ENCODE results near the gene DSCAML1. TPM values are rescaled to one million over a fixed set of nuclear protein-coding genes. Genes with fewer than 3 reads are reported as not detected.

The DSCAML1 gene
- total RNA-seq, 1 donor from 2014 or later, result not detected

DNA sequence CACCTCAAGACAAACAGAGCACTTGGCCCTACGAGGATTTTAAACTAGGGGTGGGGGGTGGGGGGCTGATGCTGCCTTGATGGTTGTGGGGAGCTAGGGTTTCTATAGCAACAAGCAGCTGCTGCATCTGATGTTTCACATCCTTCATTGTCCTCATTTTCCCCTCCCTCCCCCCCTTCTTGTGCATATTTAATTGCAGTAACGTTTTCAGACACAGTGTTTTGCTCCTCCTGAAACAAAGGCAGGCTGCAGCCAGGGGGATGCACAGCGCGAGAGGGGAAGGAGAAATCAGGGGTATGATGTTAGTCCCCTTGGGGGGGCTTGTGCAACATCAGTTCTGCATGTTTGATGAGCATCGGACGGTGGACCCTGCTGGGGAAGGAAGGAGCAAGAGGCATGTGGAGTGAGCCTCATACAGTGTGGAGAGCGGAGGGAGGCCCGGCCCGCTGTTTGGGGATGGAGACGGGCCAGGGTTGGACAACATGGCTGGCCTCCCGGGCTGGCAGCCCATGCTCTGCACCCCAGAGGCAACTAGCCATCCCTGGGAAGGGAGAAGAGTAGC, 261.1 kb downstream of the DSCAML1 start:
- DNase-seq (ENCODE audit: extremely low read depth, low read depth, low spot score), result no peak

DNA sequence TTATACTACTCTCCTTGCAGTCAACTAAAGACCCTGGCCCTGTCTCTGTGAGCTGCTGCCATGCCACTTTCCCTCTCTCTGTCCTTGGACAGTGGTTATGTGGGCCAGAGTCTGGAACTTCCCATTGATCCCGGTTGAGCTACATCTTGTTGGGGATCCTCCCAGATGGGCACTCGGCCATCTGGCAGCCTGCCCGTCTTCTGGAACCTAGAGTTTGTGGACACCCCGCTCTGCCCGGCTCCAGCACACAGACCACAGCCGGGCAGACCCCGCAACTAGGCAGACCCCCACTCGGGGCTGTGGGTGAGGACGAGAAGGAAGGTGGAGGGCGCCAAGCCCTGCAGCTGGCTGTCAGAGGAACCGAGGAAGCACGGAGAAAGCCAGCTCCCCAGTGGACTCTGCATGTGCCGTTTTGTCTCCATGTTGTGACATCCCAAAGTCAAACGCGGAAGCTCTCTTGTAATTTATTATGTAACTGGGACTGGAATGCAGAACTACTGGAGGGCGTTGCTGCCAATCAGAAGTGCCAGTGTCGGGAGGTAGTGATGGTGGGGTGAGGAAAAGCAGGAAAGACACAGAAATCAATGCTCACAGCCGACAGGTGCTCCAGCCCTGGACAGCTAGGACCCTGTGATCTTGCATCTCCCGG, 261.7 kb downstream of the DSCAML1 start:
- DNase-seq (ENCODE audit: extremely low read depth, low read depth, low spot score), result no peak

- no peak for DNase-seq (ENCODE audit: extremely low read depth, low read depth, low spot score)
Measured at GRCh38 chr11:117532568-117532967, 264.4 kb downstream of the DSCAML1 start.

DNA sequence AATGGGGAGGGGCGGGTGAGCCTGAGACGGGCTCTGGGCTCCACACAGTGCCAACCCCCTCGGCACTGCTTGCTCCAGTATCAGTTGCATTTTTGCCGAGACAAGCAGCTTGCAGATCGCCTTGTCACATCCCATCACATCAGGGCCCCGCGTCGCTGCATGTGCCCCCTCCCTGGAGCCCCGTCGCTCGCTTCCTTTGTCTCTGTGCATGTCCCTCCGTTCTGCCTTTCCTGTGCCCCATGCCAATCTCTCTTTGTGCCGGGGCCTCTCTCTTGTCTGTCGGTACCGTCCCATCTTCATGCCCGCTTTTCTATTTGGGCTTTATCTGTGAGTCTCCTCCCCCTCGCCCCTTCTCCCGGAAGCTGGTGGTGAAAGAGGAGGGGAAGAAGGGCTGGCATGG, 267.2 kb downstream of the DSCAML1 start:
- no peak for DNase-seq (ENCODE audit: extremely low read depth, low read depth, low spot score)

DNA sequence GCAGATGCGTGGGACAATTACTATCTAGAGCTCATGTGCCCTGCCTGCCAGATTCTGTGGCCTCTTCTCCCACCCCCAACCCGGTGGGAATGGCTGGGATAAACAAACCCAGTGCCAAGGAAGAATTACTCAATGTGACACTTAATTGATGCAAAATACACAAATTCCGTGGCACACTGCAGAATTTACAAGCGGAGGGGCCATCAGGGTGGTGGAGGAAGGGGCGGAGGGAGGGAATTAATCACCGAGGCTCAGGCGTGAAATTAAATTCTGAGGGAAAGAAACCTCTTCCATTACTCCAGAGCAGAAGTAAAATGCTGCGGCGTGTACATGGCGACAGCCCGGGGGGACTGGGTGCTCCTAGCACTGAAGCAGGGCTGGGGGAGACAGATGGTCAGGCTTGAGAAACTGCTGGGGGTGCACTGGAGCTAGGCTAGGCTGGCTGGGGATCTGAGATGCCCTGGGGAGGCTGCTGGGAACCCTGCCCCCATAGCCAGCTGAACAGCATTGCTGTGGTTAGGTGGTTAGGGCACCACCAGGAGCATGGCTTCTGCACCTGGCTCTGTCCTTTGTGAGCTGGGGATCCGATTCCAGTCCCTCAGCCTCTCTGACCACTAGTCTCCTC, 268.8 kb downstream of the DSCAML1 start:
- DNase-seq (ENCODE audit: extremely low read depth, low read depth, low spot score), result no peak

DNA sequence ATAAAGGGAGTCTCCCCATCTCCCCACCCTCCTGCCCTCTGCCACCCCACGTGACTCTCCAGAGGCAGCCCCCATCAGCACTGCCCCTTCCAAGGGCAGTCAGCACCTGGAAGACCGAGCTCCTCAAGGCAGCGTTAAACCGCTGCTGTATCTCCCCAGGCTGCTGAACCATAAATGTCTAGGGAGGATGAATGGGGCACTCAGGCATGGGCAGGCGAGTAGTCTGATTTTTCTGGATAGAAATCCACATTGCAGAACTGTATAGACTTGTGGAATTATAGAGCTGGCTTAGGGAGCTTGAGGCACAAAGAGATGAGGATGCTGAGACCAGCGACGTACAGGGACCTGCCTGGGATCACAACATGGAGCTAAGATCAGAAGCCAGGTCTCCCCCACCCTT, 269.7 kb downstream of the DSCAML1 start:
- DNase-seq (ENCODE audit: extremely low read depth, low read depth, low spot score), result no peak

DNA sequence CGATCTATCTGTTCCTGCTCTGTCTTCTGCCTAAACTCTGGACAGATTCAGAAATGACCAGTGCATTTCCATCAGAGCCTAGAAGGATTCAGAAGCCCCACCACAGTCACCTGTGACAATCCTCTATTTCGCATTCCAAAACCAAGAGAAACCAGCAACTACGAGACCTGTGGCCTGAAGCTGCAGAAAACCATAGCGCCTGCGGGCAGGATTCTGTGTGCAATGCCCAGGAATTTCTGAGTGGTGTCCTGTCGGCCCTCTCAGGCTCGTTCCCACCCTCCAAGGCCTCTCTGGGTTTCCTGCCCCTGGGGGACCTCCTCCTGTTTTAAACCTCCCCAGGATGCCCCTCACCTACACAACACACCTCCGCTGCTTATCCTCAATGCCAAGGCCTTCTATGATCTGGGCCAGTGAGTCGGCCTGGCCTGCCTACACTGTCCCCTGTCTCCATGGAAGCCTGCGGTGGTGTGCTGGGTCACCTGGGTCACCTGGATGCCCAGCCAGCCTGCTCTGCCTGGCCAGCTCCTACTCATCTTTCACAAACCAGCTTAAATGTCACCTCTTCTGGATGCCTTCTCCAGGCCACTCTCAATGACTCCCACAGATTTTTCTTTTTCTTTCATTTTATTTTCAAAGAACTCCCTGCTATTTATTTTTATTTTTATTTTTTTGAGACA, 271.0 kb downstream of the DSCAML1 start:
- DNase-seq (ENCODE audit: extremely low read depth, low read depth, low spot score), result no peak

GRCh38 chr11:117524468-117525183, 272.4 kb downstream of the DSCAML1 start:
- DNase-seq (ENCODE audit: extremely low read depth, low read depth, low spot score), result no peak

GRCh38 chr11:117523680-117524079, 273.3 kb downstream of the DSCAML1 start:
- no peak for DNase-seq (ENCODE audit: extremely low read depth, low read depth, low spot score)

DNA sequence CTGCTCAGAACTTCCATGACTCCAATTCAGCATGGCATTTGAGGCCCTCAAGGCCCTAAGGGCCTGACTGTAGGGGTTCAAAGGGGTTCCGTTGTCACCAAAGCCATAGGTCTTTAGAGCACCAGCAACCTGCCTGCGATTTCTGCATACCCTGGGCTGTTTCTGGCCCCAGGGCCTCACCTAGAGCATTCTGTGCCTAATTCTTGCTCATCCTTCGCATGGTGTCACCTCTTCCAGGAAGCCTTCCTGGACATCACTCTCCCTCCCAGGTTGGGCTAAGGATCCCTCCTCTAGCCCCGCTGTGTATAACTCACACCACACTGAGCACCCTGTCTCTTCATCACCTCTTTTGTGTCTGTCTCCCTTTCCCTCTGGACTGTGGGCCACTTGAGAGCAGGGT, 275.0 kb downstream of the DSCAML1 start:
- no peak for DNase-seq (ENCODE audit: extremely low read depth, low read depth, low spot score)

GRCh38 chr11:117520966-117521365, 276.1 kb downstream of the DSCAML1 start:
- DNase-seq (ENCODE audit: extremely low read depth, low read depth, low spot score), result no peak

DNA sequence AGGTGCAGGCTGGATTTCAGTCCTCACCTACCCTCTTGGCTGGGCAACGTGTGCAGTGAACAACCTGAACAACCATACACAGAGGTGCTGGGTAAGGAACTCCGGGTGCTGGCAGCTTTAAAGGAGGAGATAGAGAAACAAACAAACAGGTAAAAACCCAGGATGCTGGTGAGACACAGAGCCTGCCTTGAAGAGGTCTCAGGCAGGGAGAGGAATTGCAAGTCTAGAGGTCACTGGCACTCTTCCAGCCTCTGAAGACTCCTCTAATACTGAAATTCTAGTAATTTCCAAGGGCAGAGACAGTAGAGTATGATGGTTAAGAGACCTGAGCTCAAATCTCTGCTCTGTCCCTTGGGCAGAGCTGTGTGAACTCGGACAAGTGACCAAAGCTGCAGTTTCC, 276.8 kb downstream of the DSCAML1 start:
- no peak for DNase-seq (ENCODE audit: extremely low read depth, low read depth, low spot score)

- DNase-seq (ENCODE audit: extremely low read depth, low read depth, low spot score), result no peak
Measured at GRCh38 chr11:117519590-117519989, 277.4 kb downstream of the DSCAML1 start.

- no peak for DNase-seq (ENCODE audit: extremely low read depth, low read depth, low spot score)
Measured at GRCh38 chr11:117519170-117519569, 277.8 kb downstream of the DSCAML1 start.

GRCh38 chr11:117518455-117518854, 278.6 kb downstream of the DSCAML1 start:
- no peak for DNase-seq (ENCODE audit: extremely low read depth, low read depth, low spot score)

GRCh38 chr11:117517097-117517496, 279.9 kb downstream of the DSCAML1 start:
- DNase-seq (ENCODE audit: extremely low read depth, low read depth, low spot score), result no peak

- no peak for DNase-seq (ENCODE audit: extremely low read depth, low read depth, low spot score)
Measured at GRCh38 chr11:117515892-117516787, 280.9 kb downstream of the DSCAML1 start.

GRCh38 chr11:117514256-117514655, 282.8 kb downstream of the DSCAML1 start:
- no peak for DNase-seq (ENCODE audit: extremely low read depth, low read depth, low spot score)

- no peak for DNase-seq (ENCODE audit: extremely low read depth, low read depth, low spot score)
Measured at GRCh38 chr11:117513666-117514065, 283.4 kb downstream of the DSCAML1 start.

DNA sequence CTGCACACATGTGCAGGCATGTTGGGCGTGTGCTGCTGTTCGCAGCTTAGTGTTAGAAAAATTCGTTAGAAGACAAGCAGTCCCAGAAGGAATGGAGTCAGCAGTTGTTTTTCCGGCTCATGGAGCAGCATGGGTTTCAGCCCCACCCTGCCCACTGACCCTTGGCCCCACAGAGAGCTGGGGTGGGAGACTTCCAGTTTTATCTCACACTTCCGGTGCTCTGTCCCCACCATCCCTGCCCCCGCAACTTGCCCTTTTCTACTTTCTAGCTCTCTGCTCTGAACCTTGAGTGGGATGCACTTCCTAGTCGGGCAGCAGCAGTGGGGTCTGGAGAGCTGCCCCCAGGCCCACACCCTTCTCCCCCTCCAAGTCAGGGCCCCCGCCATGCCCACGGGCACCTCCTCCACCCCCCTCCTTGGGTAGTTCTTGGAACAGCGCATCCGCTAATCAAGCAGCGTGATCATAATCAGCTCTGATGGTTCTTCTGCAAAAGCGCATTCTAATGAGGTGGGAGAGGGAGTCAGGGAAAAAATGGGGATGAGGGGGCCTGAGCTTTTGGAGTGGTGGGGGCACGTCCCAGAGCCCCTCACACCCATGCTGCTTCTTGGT, 285.0 kb downstream of the DSCAML1 start:
- DNase-seq (ENCODE audit: extremely low read depth, low read depth, low spot score), result no peak

Measured in glomerular endothelial cell (primary cell).